ENCODE data around the gene MGAT5B. TPM values are rescaled to one million over a fixed set of nuclear protein-coding genes. Genes with fewer than 3 reads are reported as not detected.

The MGAT5B gene
- total RNA-seq, 2 donors from 2014 or later: 3.6 TPM; not detected in 1

- ATAC-seq (no peak), DNase-seq (no peak)
- Histone ChIP-seq H3K9me3 (no peaks in the 10 kb centered on the region), H3K27me3 (peaks cover 0 to 4% of the 10 kb centered on the region in 2 donors), H3K27ac (no peak overlapping the region), H3K36me3 (replicated peaks in 1 of 2; ENCODE audit: insufficient read depth in 1 of 2, low read depth in 2 of 2) (no peaks in the 10 kb centered on the region), H3K4me3 (no peak overlapping the region), H3K4me1 (no peaks in the 10 kb centered on the region)
- no peak for TF ChIP-seq CTCF (IDR thresholded peaks at IDR 0.05)
- TF ChIP-seq POLR2A (IDR thresholded peaks at IDR 0.05): no peak
- WGBS, 2 donors: 70 to 75% methylated on average over 10 to 13 of the region's 13 CpGs
- intact Hi-C loops (cut with DNase I): no loop called here
Observed at GRCh38 chr17:76940738-76941350, 72.6 kb downstream of the MGAT5B start.

- intact Hi-C loops (cut with DNase I): no loop called here
- H3K9me3 ChIP-seq: no peaks in the 10 kb centered on the region
- H3K27ac ChIP-seq: no peak overlapping the region
- no peaks in the 10 kb centered on the region for H3K4me1 ChIP-seq
- WGBS, 2 donors: 69 to 74% methylated on average over 7 of the region's 7 CpGs
- no peak for DNase-seq
- no peak overlapping the region for H3K4me3 ChIP-seq
- TF ChIP-seq POLR2A (IDR thresholded peaks at IDR 0.05): no peak
- TF ChIP-seq CTCF (IDR thresholded peaks at IDR 0.05): no peak
- H3K27me3 ChIP-seq: peaks cover 0 to 4% of the 10 kb centered on the region in 2 donors
- H3K36me3 ChIP-seq (replicated peaks in 1 of 2; ENCODE audit: insufficient read depth in 1 of 2, low read depth in 2 of 2): no peaks in the 10 kb centered on the region
- ATAC-seq: no peak
Observed at GRCh38 chr17:76943202-76943601, 75.0 kb downstream of the MGAT5B start.

- no peaks in the 10 kb centered on the region for H3K4me1 ChIP-seq
- H3K4me3 ChIP-seq: no peak overlapping the region
- no peak for TF ChIP-seq POLR2A (IDR thresholded peaks at IDR 0.05)
- TF ChIP-seq CTCF (IDR thresholded peaks at IDR 0.05): no peak
- no peak overlapping the region for H3K27ac ChIP-seq
- no peaks in the 10 kb centered on the region for H3K9me3 ChIP-seq
- H3K36me3 ChIP-seq (replicated peaks in 1 of 2; ENCODE audit: insufficient read depth in 1 of 2, low read depth in 2 of 2): no peaks in the 10 kb centered on the region
- no peak for DNase-seq
- no peak for ATAC-seq
- intact Hi-C loops (cut with DNase I): no loop called here
- H3K27me3 ChIP-seq: peaks cover 0 to 4% of the 10 kb centered on the region in 2 donors
- WGBS, 2 donors: 27 to 40% methylated on average over 9 of the region's 9 CpGs
Observed at GRCh38 chr17:76943781-76944213, 75.6 kb downstream of the MGAT5B start.

GRCh38 chr17:76944477-76944876 lies 76.3 kb downstream of the MGAT5B start:
- 36 to 61% methylated on average over 9 to 16 of the region's 16 CpGs for WGBS, 2 donors
- Histone ChIP-seq H3K27me3 (peaks cover 0 to 4% of the 10 kb centered on the region in 2 donors), H3K36me3 (replicated peaks in 1 of 2; ENCODE audit: insufficient read depth in 1 of 2, low read depth in 2 of 2) (no peaks in the 10 kb centered on the region), H3K27ac (no peak overlapping the region), H3K4me1 (no peaks in the 10 kb centered on the region), H3K4me3 (no peak overlapping the region), H3K9me3 (no peaks in the 10 kb centered on the region)
- intact Hi-C loops (cut with DNase I): no loop called here
- ATAC-seq (no peak), DNase-seq (no peak)
- no peak for TF ChIP-seq POLR2A (IDR thresholded peaks at IDR 0.05)
- no peak for TF ChIP-seq CTCF (IDR thresholded peaks at IDR 0.05)

Data from body of pancreas (tissue), 4 donors.